IPS-20b (cell line): ENCODE data around the gene GTF2F2.

Source experiments
- H3K27ac ChIP-seq: one replicate; pipeline ENCODE4 v1.5.1; 2013; ENCODE audit warnings: low read length
- H3K27me3 ChIP-seq: 2 replicates; pipeline ENCODE4 v1.6.1; 2013; ENCODE audit warnings: mild to moderate bottlenecking, low read length, inconsistent platforms; ENCODE audit not compliant: insufficient read depth
- H3K36me3 ChIP-seq: 2 replicates; pipeline ENCODE4 v1.6.1; 2013; ENCODE audit warnings: low read depth, mild to moderate bottlenecking, inconsistent platforms, low read length, moderate library complexity; ENCODE audit not compliant: insufficient read depth
- H3K4me1 ChIP-seq: 2 replicates; pipeline ENCODE4 v1.6.1; 2013; ENCODE audit warnings: mild to moderate bottlenecking, control low read depth, inconsistent platforms, low read length, moderate library complexity; ENCODE audit not compliant: insufficient read depth
- H3K4me3 ChIP-seq: 2 replicates; pipeline ENCODE4 v1.5.1; 2013; ENCODE audit warnings: mild to moderate bottlenecking, low read length, inconsistent platforms
- H3K9ac ChIP-seq: 2 replicates; pipeline ENCODE4 v1.6.1; 2013; ENCODE audit warnings: low read depth, mild to moderate bottlenecking, inconsistent platforms, low read length, moderate library complexity
- H3K9me3 ChIP-seq: 2 replicates; pipeline ENCODE4 v1.6.1; 2013; ENCODE audit warnings: mild to moderate bottlenecking, low read depth, low read length, inconsistent platforms; ENCODE audit not compliant: insufficient read depth

The GTF2F2 gene

GRCh38 chr13:45162194-45162593, 41.9 kb downstream of the GTF2F2 start:
- no peak overlapping the region for H3K27ac ChIP-seq
- no peaks in the 10 kb centered on the region for H3K9me3 ChIP-seq
- no peaks in the 10 kb centered on the region for H3K27me3 ChIP-seq
- no peaks in the 10 kb centered on the region for H3K4me1 ChIP-seq
- peaks cover 24% of the 10 kb centered on the region for H3K36me3 ChIP-seq
- H3K9ac ChIP-seq, result no peak overlapping the region
- H3K4me3 ChIP-seq, result no peak overlapping the region

DNA sequence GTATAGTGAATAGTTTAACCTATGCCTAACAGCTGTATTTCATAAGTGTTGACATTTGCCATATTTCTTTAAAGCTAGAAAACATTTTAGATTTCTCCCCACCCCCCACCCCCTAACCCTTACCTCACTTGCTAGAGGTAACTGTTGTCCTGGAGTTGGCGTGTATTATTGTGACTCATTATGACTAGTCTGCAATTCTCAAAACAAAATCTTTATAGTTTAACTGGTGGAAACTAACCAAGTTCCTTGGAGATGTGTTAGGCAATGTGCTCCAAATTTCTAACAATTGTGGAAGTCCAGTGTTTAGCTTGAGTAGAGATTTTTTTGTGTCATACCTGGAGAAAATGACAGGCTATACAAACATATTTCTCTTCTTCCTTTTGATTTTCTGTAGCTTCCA, 42.5 kb downstream of the GTF2F2 start:
- H3K36me3 ChIP-seq, result peaks cover 22% of the 10 kb centered on the region
- H3K9me3 ChIP-seq, result no peaks in the 10 kb centered on the region
- no peak overlapping the region for H3K4me3 ChIP-seq
- no peak overlapping the region for H3K27ac ChIP-seq
- no peaks in the 10 kb centered on the region for H3K27me3 ChIP-seq
- H3K9ac ChIP-seq, result no peak overlapping the region
- no peaks in the 10 kb centered on the region for H3K4me1 ChIP-seq

DNA sequence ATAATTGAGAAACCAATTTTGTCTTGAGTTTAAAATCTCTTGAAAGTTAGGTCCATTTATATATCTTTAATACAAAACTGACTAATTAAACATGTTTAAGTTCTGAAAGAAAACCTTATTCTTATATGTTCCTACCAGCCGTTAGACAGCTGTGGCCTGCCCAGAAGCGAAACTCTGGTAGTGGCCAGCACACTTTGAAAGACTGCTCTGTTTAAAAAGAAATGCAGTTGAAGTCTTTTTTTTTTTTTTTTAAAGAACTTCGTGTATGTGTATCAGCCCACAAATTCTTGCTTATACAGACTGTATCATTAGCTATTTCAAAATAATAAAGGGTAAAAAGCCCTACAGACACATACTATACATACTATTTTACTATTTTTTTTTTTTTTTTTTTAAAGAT, 46.5 kb downstream of the GTF2F2 start:
- H3K36me3 ChIP-seq, result peaks cover 12% of the 10 kb centered on the region; the same call in 1 of the 2 replicates
- H3K9me3 ChIP-seq, result no peaks in the 10 kb centered on the region
- H3K4me3 ChIP-seq, result no peak overlapping the region
- H3K9ac ChIP-seq, result no peak overlapping the region
- H3K4me1 ChIP-seq, result no peaks in the 10 kb centered on the region
- H3K27me3 ChIP-seq, result no peaks in the 10 kb centered on the region
- H3K27ac ChIP-seq, result no peak overlapping the region

DNA sequence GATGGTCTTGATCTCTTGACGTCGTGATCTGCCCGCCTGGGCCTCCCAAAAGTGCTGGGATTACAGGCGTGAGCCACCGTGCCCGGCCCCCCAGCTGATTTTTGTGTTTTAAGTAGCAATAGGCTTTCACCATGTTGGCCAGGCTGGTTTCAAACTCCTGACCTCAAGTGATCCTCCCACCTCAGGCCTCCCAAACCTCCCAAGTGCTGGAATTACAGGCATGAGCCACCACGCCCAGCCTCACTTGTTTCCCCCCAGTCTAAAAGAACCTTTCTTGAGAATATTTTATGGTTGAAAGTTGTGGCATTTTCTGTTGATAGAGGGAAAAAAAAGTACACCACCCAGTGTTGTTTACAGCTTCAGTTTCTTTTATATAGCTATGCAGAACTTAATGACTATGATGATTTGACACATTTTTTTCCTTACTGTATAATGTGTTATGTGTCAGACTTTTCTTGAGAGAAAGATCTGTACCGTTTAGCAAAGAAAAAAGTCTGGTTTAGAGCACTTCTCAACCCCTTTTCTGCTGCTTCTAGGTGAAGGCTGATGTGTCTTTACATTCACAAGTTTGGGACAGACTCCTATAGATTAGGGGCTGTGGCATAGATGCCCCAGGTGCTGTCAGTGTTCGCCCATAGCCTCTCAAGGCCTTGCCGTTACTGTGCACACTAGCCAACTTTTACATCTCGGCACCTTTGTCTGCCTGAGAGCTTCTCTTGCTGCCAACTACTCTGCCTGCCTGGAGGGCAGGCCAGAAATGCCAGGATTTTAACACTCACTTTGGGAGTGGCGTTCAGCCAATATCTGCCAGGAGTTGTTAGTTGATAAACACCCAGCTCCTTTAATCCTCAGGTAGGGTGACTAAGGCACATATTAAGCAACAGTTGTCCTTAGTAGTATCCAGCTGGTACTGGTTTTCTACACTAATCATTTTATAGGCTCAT, 47.6 kb downstream of the GTF2F2 start:
- Histone ChIP-seq H3K4me3 (no peak overlapping the region), H3K4me1 (no peaks in the 10 kb centered on the region), H3K36me3 (peaks cover 12% of the 10 kb centered on the region; the same call in 1 of the 2 replicates), H3K9ac (no peak overlapping the region), H3K9me3 (no peaks in the 10 kb centered on the region), H3K27me3 (no peaks in the 10 kb centered on the region), H3K27ac (no peak overlapping the region)

DNA sequence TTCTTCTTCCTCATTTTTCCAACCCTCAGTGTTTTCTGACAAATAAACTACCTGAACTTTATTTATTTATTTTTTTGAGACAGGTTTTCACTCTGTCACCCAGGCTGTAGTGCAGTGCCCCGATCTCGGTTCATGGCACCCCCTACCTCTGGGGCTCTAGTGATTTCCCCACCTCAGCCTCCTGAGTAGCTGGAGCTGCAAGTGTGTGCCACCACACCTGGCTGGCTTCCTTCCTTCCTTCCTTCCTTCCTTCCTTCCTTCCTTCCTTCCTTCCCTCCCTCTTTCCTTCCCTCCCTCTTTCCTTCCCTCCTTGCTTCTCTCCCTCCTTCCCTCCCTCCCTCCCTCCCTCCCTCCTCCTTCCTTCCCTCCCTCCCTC, 48.2 kb downstream of the GTF2F2 start:
- Histone ChIP-seq H3K9ac (no peak overlapping the region), H3K4me3 (no peak overlapping the region), H3K36me3 (peaks cover 12% of the 10 kb centered on the region; the same call in 1 of the 2 replicates), H3K27me3 (no peaks in the 10 kb centered on the region), H3K9me3 (no peaks in the 10 kb centered on the region), H3K4me1 (no peaks in the 10 kb centered on the region), H3K27ac (no peak overlapping the region)

DNA sequence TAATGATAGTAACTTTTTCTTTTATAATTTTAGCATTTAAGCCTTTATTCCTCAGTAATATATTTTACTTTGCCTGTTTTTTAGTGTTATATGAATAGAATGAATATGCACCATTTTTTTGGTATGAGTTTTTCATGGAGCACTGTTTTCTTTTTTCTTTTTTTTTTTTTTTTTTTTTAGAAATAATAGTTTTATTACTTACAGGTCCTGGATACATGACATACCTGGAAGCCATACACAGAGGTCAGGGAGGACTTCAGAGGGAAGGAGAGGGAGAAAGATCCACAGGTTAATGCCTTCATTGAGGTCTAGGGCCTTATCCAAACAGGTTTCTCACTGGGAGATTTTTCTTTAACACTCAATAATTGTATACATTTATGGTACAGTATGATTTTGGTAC, 54.2 kb downstream of the GTF2F2 start:
- no peak overlapping the region for H3K4me3 ChIP-seq
- no peaks in the 10 kb centered on the region for H3K4me1 ChIP-seq
- H3K9ac ChIP-seq, result no peak overlapping the region
- H3K27me3 ChIP-seq, result no peaks in the 10 kb centered on the region
- peaks cover 5% of the 10 kb centered on the region; the same call in 1 of the 2 replicates for H3K36me3 ChIP-seq
- no peaks in the 10 kb centered on the region for H3K9me3 ChIP-seq
- no peak overlapping the region for H3K27ac ChIP-seq

DNA sequence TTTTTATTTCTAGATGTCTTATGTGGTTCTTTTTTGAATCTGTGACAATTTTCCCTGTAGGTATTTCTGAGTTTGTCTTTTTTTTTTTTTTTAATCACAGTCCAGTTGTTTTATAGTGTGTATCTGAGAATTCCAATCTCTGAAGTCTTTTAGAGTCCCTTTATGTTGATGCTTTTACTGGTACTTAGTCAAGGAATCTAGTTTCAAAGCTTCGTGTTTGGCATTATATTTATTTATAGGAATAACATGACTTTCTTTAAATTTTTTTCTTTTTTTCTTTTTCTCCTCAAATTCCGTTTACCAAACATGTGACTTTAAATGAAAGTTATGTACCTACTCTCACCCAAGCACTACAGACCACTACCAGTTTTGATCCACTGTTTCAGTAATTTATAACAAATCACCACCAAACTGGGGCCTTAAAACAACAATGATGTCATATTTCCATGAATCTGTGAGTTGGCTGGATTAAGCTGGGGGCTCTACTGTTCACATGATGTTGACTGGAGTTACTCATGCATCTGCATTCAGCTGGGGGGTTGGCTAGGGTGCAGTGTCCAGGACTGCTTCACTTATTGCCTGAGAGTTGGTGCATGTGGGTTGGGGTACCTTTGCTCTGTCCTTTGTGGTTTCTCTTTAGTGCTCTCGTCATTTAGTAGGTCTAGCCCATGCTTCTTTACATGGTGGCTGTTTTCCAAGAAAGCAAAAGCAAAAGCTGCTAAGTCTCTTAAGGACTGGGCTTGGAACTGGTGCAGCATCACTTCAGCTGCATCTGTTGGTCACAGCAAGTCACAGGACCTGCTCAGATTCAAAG, 58.2 kb downstream of the GTF2F2 start:
- H3K36me3 ChIP-seq, result peaks cover 9% of the 10 kb centered on the region; the same call in 1 of the 2 replicates
- no peak overlapping the region for H3K27ac ChIP-seq

GRCh38 chr13:45179428-45179827, 59.1 kb downstream of the GTF2F2 start:
- H3K9ac ChIP-seq, result no peak overlapping the region
- no peak overlapping the region for H3K27ac ChIP-seq
- H3K36me3 ChIP-seq, result peaks cover 9% of the 10 kb centered on the region; the same call in 1 of the 2 replicates
- H3K9me3 ChIP-seq, result no peaks in the 10 kb centered on the region
- no peaks in the 10 kb centered on the region for H3K4me1 ChIP-seq
- H3K4me3 ChIP-seq, result no peak overlapping the region
- no peaks in the 10 kb centered on the region for H3K27me3 ChIP-seq

More for the DNA sequence above, 58.2 kb downstream of the GTF2F2 start:
- no peaks in the 10 kb centered on the region for H3K9me3 ChIP-seq
- no peaks in the 10 kb centered on the region for H3K4me1 ChIP-seq
- H3K4me3 ChIP-seq, result no peak overlapping the region
- no peaks in the 10 kb centered on the region for H3K27me3 ChIP-seq
- H3K9ac ChIP-seq, result no peak overlapping the region

DNA sequence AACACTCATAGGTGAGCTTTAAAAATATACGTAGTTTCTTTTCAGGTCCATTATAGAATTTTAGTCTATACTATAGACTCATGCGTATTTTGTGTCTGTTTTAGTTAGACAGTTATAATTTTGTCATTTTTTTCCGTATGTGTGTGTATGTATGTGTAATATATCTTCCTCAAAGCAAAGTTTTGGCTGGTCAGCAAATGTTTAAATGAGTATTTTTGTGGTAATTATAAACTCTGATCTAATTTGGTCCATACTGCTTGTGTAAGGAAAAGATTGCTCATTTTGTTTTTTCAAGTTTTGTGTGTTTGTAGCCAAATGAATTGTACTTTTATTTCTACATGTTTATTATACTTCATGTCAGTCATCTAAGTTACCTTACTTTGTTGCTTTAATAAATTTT, 60.0 kb downstream of the GTF2F2 start:
- Histone ChIP-seq H3K4me1 (no peaks in the 10 kb centered on the region), H3K36me3 (peaks cover 5% of the 10 kb centered on the region; the same call in 1 of the 2 replicates), H3K9me3 (no peaks in the 10 kb centered on the region), H3K9ac (no peak overlapping the region), H3K4me3 (no peak overlapping the region), H3K27me3 (no peaks in the 10 kb centered on the region), H3K27ac (no peak overlapping the region)

GRCh38 chr13:45180713-45181601, 60.6 kb downstream of the GTF2F2 start:
- H3K27ac ChIP-seq, result no peak overlapping the region
- no peaks in the 10 kb centered on the region for H3K9me3 ChIP-seq
- no peaks in the 10 kb centered on the region for H3K4me1 ChIP-seq
- H3K36me3 ChIP-seq, result peaks cover 5% of the 10 kb centered on the region; the same call in 1 of the 2 replicates
- no peaks in the 10 kb centered on the region for H3K27me3 ChIP-seq
- no peak overlapping the region for H3K4me3 ChIP-seq
- H3K9ac ChIP-seq, result no peak overlapping the region

DNA sequence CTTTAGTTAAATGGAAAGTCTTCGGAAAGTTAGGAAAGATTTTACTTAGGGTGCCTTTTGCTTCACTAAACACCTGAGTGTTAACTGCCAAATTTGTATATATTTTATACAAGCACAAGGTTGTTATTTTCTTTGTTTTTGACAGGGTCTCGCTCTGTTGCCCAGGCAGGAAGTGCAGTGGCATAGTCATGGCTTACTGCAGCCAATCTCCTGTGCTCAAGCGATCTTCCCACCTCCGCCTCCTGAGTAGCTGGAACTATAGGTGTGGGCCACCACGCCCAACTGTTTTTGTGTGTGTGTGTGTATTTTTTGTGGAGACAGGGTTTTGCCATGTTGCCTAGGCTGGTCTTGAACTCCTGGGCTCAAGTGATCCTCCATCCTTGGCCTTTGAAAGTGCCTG, 64.4 kb downstream of the GTF2F2 start:
- Histone ChIP-seq H3K4me3 (no peak overlapping the region), H3K27ac (no peak overlapping the region), H3K9me3 (no peaks in the 10 kb centered on the region)

More for the DNA sequence above, 64.4 kb downstream of the GTF2F2 start:
- H3K4me1 ChIP-seq, result no peaks in the 10 kb centered on the region
- H3K36me3 ChIP-seq, result peaks cover 5% of the 10 kb centered on the region; the same call in 1 of the 2 replicates
- no peak overlapping the region for H3K9ac ChIP-seq
- H3K27me3 ChIP-seq, result no peaks in the 10 kb centered on the region
